ENCODE data around the gene TMEM9B.

DNA sequence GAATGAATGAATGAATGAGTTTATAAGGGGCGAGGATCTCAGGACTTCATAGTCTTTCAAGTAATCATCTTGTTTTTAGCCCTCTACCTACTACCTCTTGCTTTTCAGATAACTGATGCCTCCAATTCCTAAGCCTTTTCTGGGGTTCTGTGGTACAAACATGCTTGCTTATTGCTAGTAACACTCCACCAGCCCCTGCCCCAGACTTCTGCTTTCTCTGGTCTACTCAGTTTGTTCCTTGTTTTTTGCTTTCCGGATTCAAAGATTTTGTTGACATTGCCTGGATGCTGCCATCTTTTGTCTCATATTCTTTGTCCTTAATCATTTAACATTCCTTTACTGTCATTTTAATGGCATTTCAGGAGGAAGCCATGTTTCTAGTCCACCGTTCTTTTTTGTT is 8.9 kb upstream of the TMEM9B start:
- TF ChIP-seq, protein P1, sequence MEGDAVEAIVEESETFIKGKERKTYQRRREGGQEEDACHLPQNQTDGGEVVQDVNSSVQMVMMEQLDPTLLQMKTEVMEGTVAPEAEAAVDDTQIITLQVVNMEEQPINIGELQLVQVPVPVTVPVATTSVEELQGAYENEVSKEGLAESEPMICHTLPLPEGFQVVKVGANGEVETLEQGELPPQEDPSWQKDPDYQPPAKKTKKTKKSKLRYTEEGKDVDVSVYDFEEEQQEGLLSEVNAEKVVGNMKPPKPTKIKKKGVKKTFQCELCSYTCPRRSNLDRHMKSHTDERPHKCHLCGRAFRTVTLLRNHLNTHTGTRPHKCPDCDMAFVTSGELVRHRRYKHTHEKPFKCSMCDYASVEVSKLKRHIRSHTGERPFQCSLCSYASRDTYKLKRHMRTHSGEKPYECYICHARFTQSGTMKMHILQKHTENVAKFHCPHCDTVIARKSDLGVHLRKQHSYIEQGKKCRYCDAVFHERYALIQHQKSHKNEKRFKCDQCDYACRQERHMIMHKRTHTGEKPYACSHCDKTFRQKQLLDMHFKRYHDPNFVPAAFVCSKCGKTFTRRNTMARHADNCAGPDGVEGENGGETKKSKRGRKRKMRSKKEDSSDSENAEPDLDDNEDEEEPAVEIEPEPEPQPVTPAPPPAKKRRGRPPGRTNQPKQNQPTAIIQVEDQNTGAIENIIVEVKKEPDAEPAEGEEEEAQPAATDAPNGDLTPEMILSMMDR (conservative IDR thresholded peaks at IDR 0.05; ENCODE audit: low read length) = no peak
- no peak for TF ChIP-seq EZH2phosphoT487 (IDR thresholded peaks at IDR 0.05; ENCODE audit: borderline replicate concordance)
